Activated CD4-positive, alpha-beta memory T cell treated with anti-CD3 and anti-CD28 coated beads for 36 hours (primary cell): ENCODE results near the gene FOXN3. TPM values are rescaled to one million over a fixed set of nuclear protein-coding genes. Genes with fewer than 3 reads are reported as not detected.
"Not testable (repeated sequence)": the region's sequence is repeated elsewhere in the genome, so short reads cannot be mapped to it uniquely, and the experiment has no call there.

Source experiments
- CTCF ChIA-PET: fragments of 350-600 bp; sonication (Branson Sonifier 250); formaldehyde crosslinking; loops from one replicate; lab custom pipeline; 2021; ENCODE audit warnings: antibody characterized with exemption, inconsistent platforms; lab: Charles Lee
- POLR2A ChIA-PET: fragments of 350-600 bp; sonication (Branson Sonifier 250); formaldehyde crosslinking; loops from one replicate; lab custom pipeline; 2021; ENCODE audit warnings: antibody characterized with exemption; lab: Charles Lee
- DNase-seq: peaks from one replicate; pipeline ENCODE4 v3.0.0-alpha.2; 2020
- H3K27ac Mint-ChIP-seq: one replicate; pipeline ENCODE4 v1.8.0; 2021; ENCODE audit warnings: mixed read lengths
- H3K27me3 Mint-ChIP-seq: one replicate; pipeline ENCODE4 v1.8.0; 2021; ENCODE audit warnings: mixed read lengths
- H3K36me3 Mint-ChIP-seq: one replicate; pipeline ENCODE4 v1.8.0; 2021; ENCODE audit warnings: mixed read lengths
- H3K4me1 Mint-ChIP-seq: one replicate; pipeline ENCODE4 v1.8.0; 2021; ENCODE audit warnings: low read depth, mixed read lengths
- H3K4me3 Mint-ChIP-seq: one replicate; pipeline ENCODE4 v1.8.0; 2021; ENCODE audit warnings: mild to moderate bottlenecking, mixed read lengths
- H3K9me3 Mint-ChIP-seq: one replicate; pipeline ENCODE4 v1.8.0; 2021; ENCODE audit warnings: mixed read lengths
- intact Hi-C: fragments of 100-400 bp; cut with micrococcal nuclease; formaldehyde crosslinking; loops from one replicate; pipeline ENCODE4 v1.15.1; 2023
- total RNA-seq, 2 experiments: library from RNA; stranded (reverse); gene quantifications; one replicate each; pipeline ENCODE4 v1.2.3, GENCODE V29; 2021

The FOXN3 gene
- total RNA-seq, 2 experiments from 2014 or later, result 59.1 to 63.5 TPM

GRCh38 chr14:89160437-89160836, 256.6 kb downstream of the FOXN3 start:
- no peak overlapping the region for H3K4me3 Mint-ChIP-seq
- DNase-seq, result no peak
- no peak overlapping the region for H3K27ac Mint-ChIP-seq
- intact Hi-C loops, result no loop called here
- no peaks in the 10 kb centered on the region for H3K9me3 Mint-ChIP-seq
- no peaks in the 10 kb centered on the region for H3K27me3 Mint-ChIP-seq
- POLR2A ChIA-PET, result no interaction called here
- peaks cover 5% of the 10 kb centered on the region for H3K4me1 Mint-ChIP-seq
- H3K36me3 Mint-ChIP-seq, result peaks cover 22% of the 10 kb centered on the region
- CTCF ChIA-PET, result no interaction called here

- no peak overlapping the region for H3K4me3 Mint-ChIP-seq
- DNase-seq, result no peak
- no peaks in the 10 kb centered on the region for H3K4me1 Mint-ChIP-seq
- no peak overlapping the region for H3K27ac Mint-ChIP-seq
- CTCF ChIA-PET, result no interaction called here
- no peaks in the 10 kb centered on the region for H3K27me3 Mint-ChIP-seq
- peaks cover 27% of the 10 kb centered on the region for H3K36me3 Mint-ChIP-seq
- POLR2A ChIA-PET, result no interaction called here
- H3K9me3 Mint-ChIP-seq, result no peaks in the 10 kb centered on the region
- intact Hi-C loops, result no loop called here
These were observed 258.3 kb downstream of the FOXN3 start for GRCh38 chr14:89158701-89159100.

- peaks cover 27% of the 10 kb centered on the region for H3K36me3 Mint-ChIP-seq
- CTCF ChIA-PET, H3K9me3 Mint-ChIP-seq, H3K4me3 Mint-ChIP-seq, POLR2A ChIA-PET, intact Hi-C loops, H3K27me3 Mint-ChIP-seq, H3K27ac Mint-ChIP-seq, DNase-seq, H3K4me1 Mint-ChIP-seq: not testable (repeated sequence)
These were observed 258.9 kb downstream of the FOXN3 start for GRCh38 chr14:89158104-89158503.

- POLR2A ChIA-PET, result no interaction called here
- no peaks in the 10 kb centered on the region for H3K27me3 Mint-ChIP-seq
- H3K9me3 Mint-ChIP-seq, result peaks cover 3% of the 10 kb centered on the region
- no peak overlapping the region for H3K27ac Mint-ChIP-seq
- no peak for DNase-seq
- H3K4me1 Mint-ChIP-seq, result no peaks in the 10 kb centered on the region
- intact Hi-C loops, result no loop called here
- H3K4me3 Mint-ChIP-seq, result no peak overlapping the region
- CTCF ChIA-PET, result no interaction called here
- H3K36me3 Mint-ChIP-seq, result peaks cover 16% of the 10 kb centered on the region
These were observed 261.5 kb downstream of the FOXN3 start for GRCh38 chr14:89155491-89155890.

GRCh38 chr14:89151693-89152092, 265.3 kb downstream of the FOXN3 start:
- H3K4me1 Mint-ChIP-seq, intact Hi-C loops, CTCF ChIA-PET, H3K27ac Mint-ChIP-seq, H3K9me3 Mint-ChIP-seq, H3K36me3 Mint-ChIP-seq, DNase-seq, POLR2A ChIA-PET, H3K27me3 Mint-ChIP-seq, H3K4me3 Mint-ChIP-seq: not testable (repeated sequence)

- ChIA-PET POLR2A (no interaction called here), CTCF (no interaction called here)
- H3K27ac Mint-ChIP-seq, result no peak overlapping the region
- no peak overlapping the region for H3K4me3 Mint-ChIP-seq
- H3K9me3 Mint-ChIP-seq, result no peaks in the 10 kb centered on the region
- no peaks in the 10 kb centered on the region for H3K36me3 Mint-ChIP-seq
- intact Hi-C loops, result no loop called here
- H3K4me1 Mint-ChIP-seq, result no peaks in the 10 kb centered on the region
- H3K27me3 Mint-ChIP-seq, result no peaks in the 10 kb centered on the region
- DNase-seq, result no peak
These were observed 270.8 kb downstream of the FOXN3 start for GRCh38 chr14:89146274-89146673.

GRCh38 chr14:89144642-89145041, 272.4 kb downstream of the FOXN3 start:
- POLR2A ChIA-PET, result no interaction called here
- intact Hi-C loops, result no loop called here

GRCh38 chr14:89144066-89144465, 273.0 kb downstream of the FOXN3 start:
- ChIA-PET POLR2A (no interaction called here), CTCF (no interaction called here)
- intact Hi-C loops, result no loop called here
- no peak overlapping the region for H3K4me3 Mint-ChIP-seq
- H3K4me1 Mint-ChIP-seq, result no peaks in the 10 kb centered on the region
- H3K27ac Mint-ChIP-seq, result no peak overlapping the region
- no peaks in the 10 kb centered on the region for H3K36me3 Mint-ChIP-seq
- H3K27me3 Mint-ChIP-seq, result peaks cover 1% of the 10 kb centered on the region
- DNase-seq, result no peak
- H3K9me3 Mint-ChIP-seq, result no peaks in the 10 kb centered on the region

More at GRCh38 chr14:89144642-89145041, 272.4 kb downstream of the FOXN3 start:
- H3K36me3 Mint-ChIP-seq, result no peaks in the 10 kb centered on the region
- H3K9me3 Mint-ChIP-seq, result no peaks in the 10 kb centered on the region
- H3K4me1 Mint-ChIP-seq, result no peaks in the 10 kb centered on the region
- no peak overlapping the region for H3K27ac Mint-ChIP-seq
- H3K27me3 Mint-ChIP-seq, result peaks cover 1% of the 10 kb centered on the region
- CTCF ChIA-PET, result no interaction called here
- DNase-seq, result no peak
- no peak overlapping the region for H3K4me3 Mint-ChIP-seq

GRCh38 chr14:89143595-89143994, 273.4 kb downstream of the FOXN3 start:
- CTCF ChIA-PET, result no interaction called here
- no peaks in the 10 kb centered on the region for H3K36me3 Mint-ChIP-seq
- intact Hi-C loops, result no loop called here

GRCh38 chr14:89142366-89142765, 274.7 kb downstream of the FOXN3 start:
- H3K27me3 Mint-ChIP-seq, result peaks cover 1% of the 10 kb centered on the region
- POLR2A ChIA-PET, result no interaction called here

More at GRCh38 chr14:89143595-89143994, 273.4 kb downstream of the FOXN3 start:
- POLR2A ChIA-PET, result no interaction called here
- no peak overlapping the region for H3K27ac Mint-ChIP-seq
- no peaks in the 10 kb centered on the region for H3K9me3 Mint-ChIP-seq
- no peaks in the 10 kb centered on the region for H3K4me1 Mint-ChIP-seq
- H3K4me3 Mint-ChIP-seq, result no peak overlapping the region
- DNase-seq, result no peak
- peaks cover 1% of the 10 kb centered on the region for H3K27me3 Mint-ChIP-seq

GRCh38 chr14:89141862-89142261, 275.2 kb downstream of the FOXN3 start:
- Mint-ChIP-seq H3K27ac (no peak overlapping the region), H3K9me3 (peaks cover 2% of the 10 kb centered on the region), H3K4me3 (no peak overlapping the region), H3K36me3 (no peaks in the 10 kb centered on the region), H3K27me3 (peaks cover 1% of the 10 kb centered on the region), H3K4me1 (no peaks in the 10 kb centered on the region)
- POLR2A ChIA-PET, result no interaction called here
- DNase-seq, result no peak
- CTCF ChIA-PET, result no interaction called here
- intact Hi-C loops, result no loop called here

More at GRCh38 chr14:89142366-89142765, 274.7 kb downstream of the FOXN3 start:
- intact Hi-C loops, result no loop called here
- no peaks in the 10 kb centered on the region for H3K36me3 Mint-ChIP-seq
- DNase-seq, result no peak
- CTCF ChIA-PET, result no interaction called here
- no peak overlapping the region for H3K4me3 Mint-ChIP-seq
- no peaks in the 10 kb centered on the region for H3K9me3 Mint-ChIP-seq
- H3K27ac Mint-ChIP-seq, result no peak overlapping the region
- H3K4me1 Mint-ChIP-seq, result no peaks in the 10 kb centered on the region

- no peaks in the 10 kb centered on the region for H3K4me1 Mint-ChIP-seq
- intact Hi-C loops, result no loop called here
- ChIA-PET POLR2A (no interaction called here), CTCF (no interaction called here)
- peaks cover 1% of the 10 kb centered on the region for H3K27me3 Mint-ChIP-seq
- no peak for DNase-seq
- H3K9me3 Mint-ChIP-seq, result peaks cover 16% of the 10 kb centered on the region
- peaks cover under 1% of the 10 kb centered on the region for H3K36me3 Mint-ChIP-seq
- no peak overlapping the region for H3K27ac Mint-ChIP-seq
- H3K4me3 Mint-ChIP-seq, result no peak overlapping the region
These were observed 276.7 kb downstream of the FOXN3 start for GRCh38 chr14:89140326-89140725.

- POLR2A ChIA-PET, result no interaction called here
- peaks cover 1% of the 10 kb centered on the region for H3K27me3 Mint-ChIP-seq
- no peak for DNase-seq
- H3K27ac Mint-ChIP-seq, result no peak overlapping the region
- intact Hi-C loops, result no loop called here
- peaks cover 17% of the 10 kb centered on the region for H3K9me3 Mint-ChIP-seq
- CTCF ChIA-PET, result no interaction called here
- peaks cover 2% of the 10 kb centered on the region for H3K36me3 Mint-ChIP-seq
- H3K4me3 Mint-ChIP-seq, result no peak overlapping the region
- no peaks in the 10 kb centered on the region for H3K4me1 Mint-ChIP-seq
These were observed 277.4 kb downstream of the FOXN3 start for GRCh38 chr14:89139404-89140247.
